Smooth muscle cell (in vitro differentiated cells): ENCODE results near the gene MCFD2. TPM values are rescaled to one million over a fixed set of nuclear protein-coding genes. Genes with fewer than 3 reads are reported as not detected.

Experiments
- DNase-seq: peaks from one replicate; lab custom pipeline; 2025; ENCODE audit not compliant: unreplicated experiment; lab: John Stamatoyannopoulos, UW
- H2AFZ ChIP-seq: fragments of 200-600 bp; sonication (generic); 2 replicates; pipeline ENCODE4 v1.6.0; 2016; ENCODE audit warnings: antibody characterized with exemption, low read depth, mild to moderate bottlenecking
- H3F3A ChIP-seq: fragments of 200-600 bp; sonication (generic); 2 replicates; pipeline ENCODE4 v1.6.0; 2017; ENCODE audit warnings: antibody characterized with exemption, low read depth
- H3K27ac ChIP-seq: fragments of 200-600 bp; sonication (generic); 2 replicates; pipeline ENCODE4 v1.5.1; 2016; ENCODE audit warnings: low read depth, mild to moderate bottlenecking
- H3K27me3 ChIP-seq: fragments of 200-600 bp; sonication (generic); 2 replicates; pipeline ENCODE4 v1.6.1; 2016; ENCODE audit warnings: low read depth, mild to moderate bottlenecking
- H3K36me3 ChIP-seq: fragments of 200-600 bp; sonication (generic); 2 replicates; pipeline ENCODE4 v1.5.1; 2016; ENCODE audit warnings: low read depth
- H3K4me1 ChIP-seq: fragments of 200-600 bp; sonication (generic); 2 replicates; pipeline ENCODE4 v1.5.1; 2016; ENCODE audit warnings: low read depth
- H3K4me2 ChIP-seq: fragments of 200-600 bp; sonication (generic); 2 replicates; pipeline ENCODE4 v1.6.0; 2016; ENCODE audit warnings: mild to moderate bottlenecking
- H3K4me3 ChIP-seq: fragments of 200-600 bp; sonication (generic); 2 replicates; pipeline ENCODE4 v1.5.1; 2016; ENCODE audit warnings: mild to moderate bottlenecking
- H3K79me2 ChIP-seq: fragments of 200-600 bp; sonication (generic); 2 replicates; pipeline ENCODE4 v1.6.0; 2016; ENCODE audit warnings: low read depth, mild to moderate bottlenecking
- H3K9ac ChIP-seq: fragments of 200-600 bp; sonication (generic); 2 replicates; pipeline ENCODE4 v1.6.0; 2016; ENCODE audit warnings: low read depth
- H3K9me3 ChIP-seq: fragments of 200-600 bp; sonication (generic); replicated peaks from 2 replicates; pipeline ENCODE4 v1.5.1; 2016; ENCODE audit warnings: low read depth
- H4K20me1 ChIP-seq: fragments of 200-600 bp; sonication (generic); 2 replicates; pipeline ENCODE4 v1.6.0; 2016; ENCODE audit warnings: low read depth
- WGBS: methylation state at CpG from one replicate; pipeline ENCODE4 v1.1.7; 2016; ENCODE audit warnings: low lambda C conversion rate; 5-methylcytosine and 5-hydroxymethylcytosine counted together
- polyA plus RNA-seq: library from polyadenylated mRNA; unstranded; fragments of >200 nt; fragmentation: Nextera tagmentation; extraction: Ambion mirVana; gene quantifications from 2 replicates; pipeline ENCODE4 v1.2.1, GENCODE V29; 2016
- total RNA-seq: library from RNA; depleted of rRNA; stranded (reverse); fragments of >200 nt; gene quantifications from 2 replicates; pipeline ENCODE4 v1.2.3, GENCODE V29; 2014
- TF ChIP-seq, protein P1 (sequence below): fragments of 200-600 bp; sonication (generic); IDR thresholded peaks from 2 replicates; pipeline ENCODE4 v1.5.1; 2017; ENCODE audit warnings: borderline replicate concordance, mild to moderate bottlenecking, antibody characterized with exemption; ENCODE audit not compliant: insufficient read depth, poor library complexity, severe bottlenecking

Gene MCFD2
- total and polyA plus RNA-seq, 2 experiments from 2014 or later = 100 to 167 TPM

DNA sequence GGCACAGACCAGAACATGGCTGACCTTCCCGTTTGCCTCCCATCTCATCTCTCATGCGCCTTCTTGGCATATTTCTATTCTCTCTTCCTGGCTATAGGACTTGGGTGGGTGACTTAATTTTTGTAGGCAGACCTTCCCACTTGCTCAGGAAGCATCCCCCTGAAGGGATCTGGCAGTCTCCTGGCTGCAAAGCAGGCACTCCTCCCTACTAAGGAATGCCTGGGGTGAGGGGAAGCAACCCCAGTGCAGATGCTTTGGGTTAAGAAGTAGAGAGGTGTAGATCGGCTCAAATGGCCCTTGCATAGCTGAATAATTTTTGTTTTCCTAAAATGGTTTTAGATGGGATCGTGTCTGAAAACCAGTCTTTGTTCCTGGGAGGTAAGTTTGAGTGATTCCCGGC, 17.6 kb downstream of the MCFD2 start:
- Histone ChIP-seq H3K79me2 (no peaks in the 10 kb centered on the region), H3K4me2 (no peak overlapping the region), H3F3A (no peaks in the 10 kb centered on the region), H4K20me1 (peaks cover 9% of the 10 kb centered on the region), H3K4me3 (no peak overlapping the region), H3K9ac (no peak overlapping the region), H2AFZ (no peak overlapping the region), H3K36me3 (no peaks in the 10 kb centered on the region), H3K27me3 (no peaks in the 10 kb centered on the region), H3K9me3 (no peaks in the 10 kb centered on the region), H3K4me1 (no peaks in the 10 kb centered on the region), H3K27ac (no peak overlapping the region)
- TF ChIP-seq, protein P1, sequence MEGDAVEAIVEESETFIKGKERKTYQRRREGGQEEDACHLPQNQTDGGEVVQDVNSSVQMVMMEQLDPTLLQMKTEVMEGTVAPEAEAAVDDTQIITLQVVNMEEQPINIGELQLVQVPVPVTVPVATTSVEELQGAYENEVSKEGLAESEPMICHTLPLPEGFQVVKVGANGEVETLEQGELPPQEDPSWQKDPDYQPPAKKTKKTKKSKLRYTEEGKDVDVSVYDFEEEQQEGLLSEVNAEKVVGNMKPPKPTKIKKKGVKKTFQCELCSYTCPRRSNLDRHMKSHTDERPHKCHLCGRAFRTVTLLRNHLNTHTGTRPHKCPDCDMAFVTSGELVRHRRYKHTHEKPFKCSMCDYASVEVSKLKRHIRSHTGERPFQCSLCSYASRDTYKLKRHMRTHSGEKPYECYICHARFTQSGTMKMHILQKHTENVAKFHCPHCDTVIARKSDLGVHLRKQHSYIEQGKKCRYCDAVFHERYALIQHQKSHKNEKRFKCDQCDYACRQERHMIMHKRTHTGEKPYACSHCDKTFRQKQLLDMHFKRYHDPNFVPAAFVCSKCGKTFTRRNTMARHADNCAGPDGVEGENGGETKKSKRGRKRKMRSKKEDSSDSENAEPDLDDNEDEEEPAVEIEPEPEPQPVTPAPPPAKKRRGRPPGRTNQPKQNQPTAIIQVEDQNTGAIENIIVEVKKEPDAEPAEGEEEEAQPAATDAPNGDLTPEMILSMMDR = no peak
- 92% methylated on average over 5 of the region's 5 CpGs for WGBS
- DNase-seq = no peak

GRCh38 chr2:46893269-46893939, 22.2 kb downstream of the MCFD2 start:
- H2AFZ ChIP-seq = no peak overlapping the region
- no peak overlapping the region for H3K27ac ChIP-seq
- no peaks in the 10 kb centered on the region for H4K20me1 ChIP-seq
- H3K9me3 ChIP-seq = no peaks in the 10 kb centered on the region
- H3K79me2 ChIP-seq = no peaks in the 10 kb centered on the region
- no peak overlapping the region for H3K4me2 ChIP-seq
- no peak overlapping the region for H3K4me3 ChIP-seq
- no peaks in the 10 kb centered on the region for H3F3A ChIP-seq
- 91% methylated on average over 3 of the region's 3 CpGs for WGBS
- no peaks in the 10 kb centered on the region for H3K4me1 ChIP-seq
- no peaks in the 10 kb centered on the region for H3K27me3 ChIP-seq
- TF ChIP-seq, protein P1 = no peak
- DNase-seq = no peak
- no peak overlapping the region for H3K9ac ChIP-seq
- no peaks in the 10 kb centered on the region for H3K36me3 ChIP-seq

- H3K9ac ChIP-seq = no peak overlapping the region
- H3K27me3 ChIP-seq = no peaks in the 10 kb centered on the region
- no peaks in the 10 kb centered on the region for H3K4me1 ChIP-seq
- H3K4me3 ChIP-seq = no peak overlapping the region
- no peaks in the 10 kb centered on the region for H4K20me1 ChIP-seq
- H3K4me2 ChIP-seq = no peak overlapping the region
- no peaks in the 10 kb centered on the region for H3K36me3 ChIP-seq
- no peaks in the 10 kb centered on the region for H3K9me3 ChIP-seq
- no peak for DNase-seq
- 98% methylated on average over 8 of the region's 8 CpGs for WGBS
- no peak overlapping the region for H3K27ac ChIP-seq
- TF ChIP-seq, protein P1 = no peak
- H3K79me2 ChIP-seq = no peaks in the 10 kb centered on the region
- H3F3A ChIP-seq = no peaks in the 10 kb centered on the region
- H2AFZ ChIP-seq = no peak overlapping the region
These were observed 23.6 kb downstream of the MCFD2 start for GRCh38 chr2:46891956-46892553.

- Histone ChIP-seq H3K9me3 (no peaks in the 10 kb centered on the region), H3K4me1 (no peaks in the 10 kb centered on the region), H3K36me3 (no peaks in the 10 kb centered on the region), H2AFZ (no peak overlapping the region), H4K20me1 (no peaks in the 10 kb centered on the region), H3K27ac (no peak overlapping the region), H3F3A (no peaks in the 10 kb centered on the region), H3K4me3 (no peak overlapping the region), H3K27me3 (no peaks in the 10 kb centered on the region), H3K9ac (no peak overlapping the region), H3K79me2 (no peaks in the 10 kb centered on the region), H3K4me2 (peak overlapping the region; percentile 62)
- DNase-seq = no peak
- TF ChIP-seq, protein P1 = no peak
- 82% methylated on average over 11 of the region's 11 CpGs for WGBS
These were observed 27.1 kb downstream of the MCFD2 start for GRCh38 chr2:46888421-46888952.
